Neural cell (in vitro differentiated cells): ENCODE data around the gene DOCK2. TPM values are rescaled to one million over a fixed set of nuclear protein-coding genes. Genes with fewer than 3 reads are reported as not detected.

Experiments
- H2AFZ ChIP-seq: fragments of 200-600, 300-800 bp; sonication (generic), shearing (Covaris generic); 2 replicates; pipeline ENCODE4 v1.6.0; 2014; ENCODE audit warnings: low read depth, mild to moderate bottlenecking, antibody characterized with exemption, low read length, moderate library complexity
- H3F3A ChIP-seq: fragments of 200-600 bp; shearing (Covaris generic); 2 replicates; pipeline ENCODE4 v1.6.1; 2016; ENCODE audit warnings: mild to moderate bottlenecking, moderate library complexity, mixed read lengths, antibody characterized with exemption, low read length; ENCODE audit not compliant: insufficient read depth, poor library complexity, severe bottlenecking
- H3K27ac ChIP-seq: fragments of 200-600, 300-800 bp; sonication (generic), shearing (Covaris generic); 2 replicates; pipeline ENCODE4 v1.5.1; 2014; ENCODE audit warnings: mild to moderate bottlenecking, low read length, moderate library complexity
- H3K27me3 ChIP-seq: fragments of 300-800, 200-600 bp; sonication (generic), shearing (Covaris generic); 2 replicates; pipeline ENCODE4 v1.6.0; 2014; ENCODE audit warnings: mild to moderate bottlenecking, low read depth, low read length, moderate library complexity; ENCODE audit not compliant: insufficient read depth
- H3K36me3 ChIP-seq: fragments of 300-800, 200-600 bp; sonication (generic), shearing (Covaris generic); 2 replicates; pipeline ENCODE4 v1.5.1; 2014; ENCODE audit warnings: mild to moderate bottlenecking, antibody characterized with exemption, low read length, moderate library complexity; ENCODE audit not compliant: insufficient read depth
- H3K4me2 ChIP-seq: fragments of 300-800, 200-600 bp; sonication (generic), shearing (Covaris generic); 2 replicates; pipeline ENCODE4 v1.6.0; 2014; ENCODE audit warnings: mild to moderate bottlenecking, low read length
- H3K4me3 ChIP-seq: fragments of 300-800, 200-600 bp; sonication (generic), shearing (Covaris generic); 2 replicates; pipeline ENCODE4 v1.5.1; 2014; ENCODE audit warnings: mild to moderate bottlenecking, low read length, moderate library complexity
- H3K79me2 ChIP-seq: fragments of 200-600 bp; shearing (Covaris generic); replicated peaks from 2 replicates; pipeline ENCODE4 v1.6.0; 2014; ENCODE audit warnings: mild to moderate bottlenecking, low read length, moderate library complexity; ENCODE audit not compliant: insufficient read depth
- H3K9ac ChIP-seq: fragments of 300-800, 200-600 bp; sonication (generic), shearing (Covaris generic); 2 replicates; pipeline ENCODE4 v1.6.1; 2016; ENCODE audit warnings: mild to moderate bottlenecking, low read length, mixed read lengths
- H3K9me2 ChIP-seq: fragments of 200-600 bp; shearing (Covaris generic); 2 replicates; pipeline ENCODE4 v1.6.1; 2016; ENCODE audit warnings: mild to moderate bottlenecking, low read length, mixed read lengths; ENCODE audit not compliant: insufficient read depth
- H3K9me3 ChIP-seq: fragments of 200-600, 300-800 bp; sonication (generic), shearing (Covaris generic); 2 replicates; pipeline ENCODE4 v1.6.1; 2016; ENCODE audit warnings: mild to moderate bottlenecking, mixed run types, low read length, moderate library complexity, mixed read lengths
- H4K20me1 ChIP-seq: fragments of 200-600 bp; shearing (Covaris generic); 2 replicates; pipeline ENCODE4 v1.6.1; 2016; ENCODE audit warnings: mild to moderate bottlenecking, mixed run types; ENCODE audit not compliant: insufficient read depth
- CTCF ChIP-seq: fragments of 450-650 bp; IDR thresholded peaks from 2 replicates; pipeline ENCODE4 v1.5.1; 2014; ENCODE audit warnings: antibody characterized with exemption, mild to moderate bottlenecking, moderate library complexity; ENCODE audit not compliant: poor library complexity, severe bottlenecking
- EP300 ChIP-seq: fragments of 450-650 bp; conservative IDR thresholded peaks from 2 replicates; pipeline ENCODE4 v1.6.1; 2014; ENCODE audit warnings: antibody characterized with exemption, mild to moderate bottlenecking, moderate library complexity; ENCODE audit not compliant: poor library complexity, severe bottlenecking
- EZH2 ChIP-seq: fragments of 200-600, 300-800 bp; shearing (Covaris generic), sonication (generic); IDR thresholded peaks from 2 replicates; pipeline ENCODE4 v1.6.1; 2014; ENCODE audit warnings: antibody characterized with exemption, low read length, borderline replicate concordance, mild to moderate bottlenecking; ENCODE audit not compliant: insufficient read depth, poor library complexity, severe bottlenecking
- MXI1 ChIP-seq: fragments of 450-650 bp; conservative IDR thresholded peaks from 2 replicates; pipeline ENCODE4 v1.6.1; 2014; ENCODE audit warnings: antibody characterized with exemption, mild to moderate bottlenecking; ENCODE audit not compliant: poor library complexity, severe bottlenecking
- POLR2AphosphoS5 ChIP-seq: IDR thresholded peaks from 2 replicates; pipeline ENCODE4 v1.6.1; 2012
- RAD21 ChIP-seq: fragments of 450-650 bp; conservative IDR thresholded peaks from 2 replicates; pipeline ENCODE4 v1.6.1; 2014; ENCODE audit warnings: antibody characterized with exemption, mild to moderate bottlenecking, moderate library complexity
- REST ChIP-seq: IDR thresholded peaks from 2 replicates; pipeline ENCODE4 v1.6.1; 2012; ENCODE audit warnings: borderline replicate concordance
- SMC3 ChIP-seq: fragments of 450-650 bp; conservative IDR thresholded peaks from 2 replicates; pipeline ENCODE4 v1.6.1; 2014; ENCODE audit warnings: antibody characterized with exemption, mild to moderate bottlenecking, moderate library complexity; ENCODE audit not compliant: poor library complexity
- TAF1 ChIP-seq: IDR thresholded peaks from 2 replicates; pipeline ENCODE4 v1.6.1; 2012; ENCODE audit warnings: low read depth
- polyA plus RNA-seq: library from polyadenylated mRNA; depleted of rRNA; stranded (reverse); fragments of >200 nt; gene quantifications from 2 replicates; pipeline ENCODE4 v1.2.3, GENCODE V29; 2014

The DOCK2 gene
- polyA plus RNA-seq, 1 donor from 2014 or later, result 0.15 TPM

DNA sequence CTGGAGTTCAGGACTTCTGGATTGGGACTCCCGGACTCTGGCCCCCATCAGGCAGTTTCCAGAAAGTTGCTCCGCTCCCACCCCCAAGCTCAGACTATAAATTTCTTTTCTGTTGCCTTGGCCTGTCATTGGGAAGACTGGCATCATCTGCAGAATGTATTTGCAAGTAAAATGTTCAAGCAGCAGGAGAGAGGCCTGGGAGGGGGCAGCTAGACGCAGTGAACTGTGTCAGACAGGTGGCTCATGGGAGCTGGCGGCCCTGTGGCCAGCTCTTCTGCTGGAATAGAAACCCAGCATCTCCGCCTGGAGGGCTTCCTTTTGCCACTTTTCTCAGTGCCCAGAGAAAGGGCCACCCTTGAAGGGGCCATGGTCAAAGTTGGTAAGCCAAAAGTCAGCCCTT lies 327.2 kb downstream of the DOCK2 start:
- no peaks in the 10 kb centered on the region for H3K36me3 ChIP-seq
- H3K4me2 ChIP-seq, result no peak overlapping the region
- no peak overlapping the region for H3K9ac ChIP-seq
- TF ChIP-seq REST, result no peak
- TF ChIP-seq RAD21, result no peak
- TF ChIP-seq EP300, result no peak
- no peak for TF ChIP-seq CTCF
- TF ChIP-seq EZH2, result no peak
- TF ChIP-seq MXI1, result no peak
- TF ChIP-seq SMC3, result no peak
- TF ChIP-seq POLR2AphosphoS5, result no peak
- no peak for TF ChIP-seq TAF1
- no peak overlapping the region for H3K4me3 ChIP-seq
- no peaks in the 10 kb centered on the region for H3K9me2 ChIP-seq
- H3K9me3 ChIP-seq, result no peaks in the 10 kb centered on the region
- no peaks in the 10 kb centered on the region for H4K20me1 ChIP-seq
- H3K79me2 ChIP-seq, result no peaks in the 10 kb centered on the region
- H3K27me3 ChIP-seq, result no peaks in the 10 kb centered on the region
- H3F3A ChIP-seq, result no peaks in the 10 kb centered on the region
- H2AFZ ChIP-seq, result no peak overlapping the region
- H3K27ac ChIP-seq, result no peak overlapping the region

GRCh38 chr5:169970339-169970738 lies 333.3 kb downstream of the DOCK2 start:
- Histone ChIP-seq H3K4me2 (no peak overlapping the region), H2AFZ (no peak overlapping the region), H3K9me3 (no peaks in the 10 kb centered on the region), H3K27ac (no peak overlapping the region), H3K27me3 (no peaks in the 10 kb centered on the region), H3K36me3 (no peaks in the 10 kb centered on the region), H3F3A (no peaks in the 10 kb centered on the region), H3K4me3 (no peak overlapping the region), H3K9me2 (no peaks in the 10 kb centered on the region), H3K79me2 (no peaks in the 10 kb centered on the region), H3K9ac (no peak overlapping the region), H4K20me1 (no peaks in the 10 kb centered on the region)
- no peak for TF ChIP-seq EP300
- TF ChIP-seq RAD21, result no peak
